ENCODE results near the gene HOMER3. TPM values are rescaled to one million over a fixed set of nuclear protein-coding genes. Genes with fewer than 3 reads are reported as not detected.

The HOMER3 gene
- total RNA-seq, 4 donors from 2014 or later = 86.2 to 202 (median 113) TPM

- Histone ChIP-seq H3K4me3 (no peak overlapping the region), H3K27me3 (no peaks in the 10 kb centered on the region), H3K36me3 (no peaks in the 10 kb centered on the region), H3K4me1 (peaks cover 0 to 1% of the 10 kb centered on the region in 2 donors), H3K9me3 (no peaks in the 10 kb centered on the region), H3K27ac (no peak overlapping the region)
- TF ChIP-seq POLR2A (IDR thresholded peaks at IDR 0.05) (no peak), CTCF (IDR thresholded peaks at IDR 0.05 in 4 of 5, conservative IDR thresholded peaks at IDR 0.05 in 1 of 5) (no peak)
- DNase-seq (no peak), ATAC-seq (no peak)
- intact Hi-C loops (cut with DNase I; ENCODE audit: low total_unique reads) = no loop called here
- in situ Hi-C loops (cut with MboI; ENCODE audit: low sequenced_read_pairs in 4 of 4) = no loop called here
Measured at GRCh38 chr19:18946918-18947317, 5.9 kb upstream of the HOMER3 start.

- DNase-seq = no peak
- H3K27ac ChIP-seq = no peak overlapping the region
- H3K9me3 ChIP-seq = no peaks in the 10 kb centered on the region
Measured at GRCh38 chr19:18946335-18946734, 5.3 kb upstream of the HOMER3 start.

GRCh38 chr19:18945297-18945696 is 4.3 kb upstream of the HOMER3 start:
- H3K27me3 ChIP-seq = no peaks in the 10 kb centered on the region
- DNase-seq = no peak
- TF ChIP-seq CTCF (IDR thresholded peaks at IDR 0.05 in 4 of 5, conservative IDR thresholded peaks at IDR 0.05 in 1 of 5) = no peak
- intact Hi-C loops (cut with DNase I; ENCODE audit: low total_unique reads) = no loop called here
- H3K27ac ChIP-seq = no peak overlapping the region
- H3K4me1 ChIP-seq = peaks cover 4 to 8% of the 10 kb centered on the region in 2 donors
- H3K36me3 ChIP-seq = no peaks in the 10 kb centered on the region
- no peaks in the 10 kb centered on the region for H3K9me3 ChIP-seq
- no peak overlapping the region for H3K4me3 ChIP-seq
- ATAC-seq = no peak
- in situ Hi-C loops (cut with MboI; ENCODE audit: low sequenced_read_pairs in 4 of 4) = no loop called here

More at GRCh38 chr19:18946335-18946734, 5.3 kb upstream of the HOMER3 start:
- in situ Hi-C loops (cut with MboI; ENCODE audit: low sequenced_read_pairs in 4 of 4) = no loop called here
- H3K4me1 ChIP-seq = peaks cover 4 to 7% of the 10 kb centered on the region in 2 donors
- H3K36me3 ChIP-seq = no peaks in the 10 kb centered on the region
- TF ChIP-seq CTCF (IDR thresholded peaks at IDR 0.05 in 4 of 5, conservative IDR thresholded peaks at IDR 0.05 in 1 of 5) (no peak), POLR2A (IDR thresholded peaks at IDR 0.05) (no peak)
- no peak for ATAC-seq
- no peaks in the 10 kb centered on the region for H3K27me3 ChIP-seq
- intact Hi-C loops (cut with DNase I; ENCODE audit: low total_unique reads) = no loop called here
- no peak overlapping the region for H3K4me3 ChIP-seq

GRCh38 chr19:18943465-18943864 is 2.4 kb upstream of the HOMER3 start:
- H3K9me3 ChIP-seq = no peaks in the 10 kb centered on the region
- intact Hi-C loops (cut with DNase I; ENCODE audit: low total_unique reads) (loop anchor here (5.0 kb wide), 1 partner anchor 351 kb away; no protein-coding TSS in a partner anchor), in situ Hi-C loops (cut with MboI; ENCODE audit: low sequenced_read_pairs in 4 of 4) (no loop called here)
- H3K27me3 ChIP-seq = no peaks in the 10 kb centered on the region
- H3K27ac ChIP-seq = no peak overlapping the region
- peaks cover 0 to 2% of the 10 kb centered on the region in 2 donors for H3K36me3 ChIP-seq
- H3K4me3 ChIP-seq = no peak overlapping the region
- ATAC-seq (no peak), DNase-seq (no peak)
- TF ChIP-seq POLR2A (IDR thresholded peaks at IDR 0.05) (no peak), CTCF (IDR thresholded peaks at IDR 0.05 in 4 of 5, conservative IDR thresholded peaks at IDR 0.05 in 1 of 5) (no peak)
- H3K4me1 ChIP-seq = peaks cover 12 to 18% of the 10 kb centered on the region in 2 donors

GRCh38 chr19:18942692-18943091 is 1.7 kb upstream of the HOMER3 start:
- Histone ChIP-seq H3K4me3 (no peak overlapping the region), H3K9me3 (no peaks in the 10 kb centered on the region), H3K4me1 (peaks cover 12 to 18% of the 10 kb centered on the region in 2 donors), H3K36me3 (peaks cover 0 to 9% of the 10 kb centered on the region in 2 donors), H3K27ac (peak overlapping the region in 1 of 4 donors; percentile 81), H3K27me3 (no peaks in the 10 kb centered on the region)
- intact Hi-C loops (cut with DNase I; ENCODE audit: low total_unique reads) = loop anchor here (5.0 kb wide), 1 partner anchor 350 kb away; no protein-coding TSS in a partner anchor
- ATAC-seq = no peak
- in situ Hi-C loops (cut with MboI; ENCODE audit: low sequenced_read_pairs in 4 of 4) = no loop called here
- DNase-seq = no peak
- TF ChIP-seq CTCF (IDR thresholded peaks at IDR 0.05 in 4 of 5, conservative IDR thresholded peaks at IDR 0.05 in 1 of 5) = no peak
- TF ChIP-seq POLR2A (IDR thresholded peaks at IDR 0.05) = no peak
